Panc1 (cell line): ENCODE measurements around the gene TRIM54.

Experiments
- CTCF ChIP-seq: fragments of 450-650 bp; IDR thresholded peaks from 2 replicates; pipeline ENCODE4 v1.5.1; 2017; ENCODE audit warnings: mild to moderate bottlenecking
- POLR2AphosphoS5 ChIP-seq: IDR thresholded peaks from 2 replicates; pipeline ENCODE4 v1.6.1; 2012; ENCODE audit warnings: mild to moderate bottlenecking, low read depth, low read length, moderate library complexity
- REST ChIP-seq, 2 experiments: IDR thresholded peaks; 2 replicates each; pipeline ENCODE4 v1.6.1; 2011 to 2012; ENCODE audit warnings: low read depth in 2 of 2, control low read depth in 1 of 2, low read length in 1 of 2, mild to moderate bottlenecking in 1 of 2, moderate library complexity in 1 of 2; ENCODE audit not compliant: insufficient read depth in 1 of 2
- TCF7L2 ChIP-seq: IDR thresholded peaks from 2 replicates; pipeline ENCODE4 v1.6.1; 2011; ENCODE audit warnings: mild to moderate bottlenecking, low read depth, low read length, inconsistent platforms

- no peak for TF ChIP-seq CTCF
- TF ChIP-seq TCF7L2 = no peak
- TF ChIP-seq REST (IDR thresholded peaks at IDR 0.05; ENCODE audit: insufficient read depth in 1 of 2, low read depth in 2 of 2, low read length in 1 of 2) = no peak
- TF ChIP-seq POLR2AphosphoS5 = no peak
These were observed 36.6 kb upstream of the TRIM54 start for GRCh38 chr2:27245626-27246025.
